HUDEP-2 (cell line): ENCODE data around the gene DNAJB1.

Experiments used
- DNase-seq, 76 experiments: peaks; one replicate each; lab custom pipeline; 2025; ENCODE audit not compliant: unreplicated experiment in 76 of 76; lab: John Stamatoyannopoulos, UW

The DNAJB1 gene

GRCh38 chr19:14502334-14503092 lies 15.7 kb downstream of the DNAJB1 start:
- no peak for DNase-seq

GRCh38 chr19:14497228-14497921 lies 20.8 kb downstream of the DNAJB1 start:
- no peak for DNase-seq

- DNase-seq = no peak
Measured at GRCh38 chr19:14496834-14497227, 21.4 kb downstream of the DNAJB1 start.

GRCh38 chr19:14496029-14496833 lies 22.0 kb downstream of the DNAJB1 start, which contains the start of gene GIPC1:
GIPC1 (minus strand) TSS chr19:14496127; CDS start chr19:14482976, 13,151 bp downstream.
- DNase-seq = peak; percentile 52 to 99 (median 93)

DNA sequence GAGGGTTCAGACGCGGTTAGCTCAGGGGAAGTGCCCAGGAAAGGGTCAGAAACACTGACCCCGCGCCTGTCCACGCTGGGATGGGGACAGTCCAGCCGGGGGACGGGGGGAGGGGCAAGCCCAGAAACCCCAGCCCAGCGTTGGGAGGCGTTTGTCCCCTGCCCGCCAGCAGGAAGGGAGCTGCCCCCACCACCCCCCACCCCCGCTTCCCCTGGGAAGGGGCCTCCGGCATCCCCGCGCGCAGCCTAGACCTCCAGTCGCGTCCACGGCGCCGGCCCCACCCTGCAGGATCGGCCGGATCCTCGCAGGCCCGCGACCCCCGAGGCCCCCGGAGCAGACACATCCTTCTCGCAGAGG lies 22.5 kb downstream of the DNAJB1 start:
- DNase-seq = no peak

- DNase-seq = no peak
Measured at GRCh38 chr19:14494910-14495671, 23.1 kb downstream of the DNAJB1 start.

GRCh38 chr19:14494411-14494810 lies 23.8 kb downstream of the DNAJB1 start:
- DNase-seq = no peak

GRCh38 chr19:14492756-14493337 lies 25.4 kb downstream of the DNAJB1 start:
- no peak for DNase-seq

DNA sequence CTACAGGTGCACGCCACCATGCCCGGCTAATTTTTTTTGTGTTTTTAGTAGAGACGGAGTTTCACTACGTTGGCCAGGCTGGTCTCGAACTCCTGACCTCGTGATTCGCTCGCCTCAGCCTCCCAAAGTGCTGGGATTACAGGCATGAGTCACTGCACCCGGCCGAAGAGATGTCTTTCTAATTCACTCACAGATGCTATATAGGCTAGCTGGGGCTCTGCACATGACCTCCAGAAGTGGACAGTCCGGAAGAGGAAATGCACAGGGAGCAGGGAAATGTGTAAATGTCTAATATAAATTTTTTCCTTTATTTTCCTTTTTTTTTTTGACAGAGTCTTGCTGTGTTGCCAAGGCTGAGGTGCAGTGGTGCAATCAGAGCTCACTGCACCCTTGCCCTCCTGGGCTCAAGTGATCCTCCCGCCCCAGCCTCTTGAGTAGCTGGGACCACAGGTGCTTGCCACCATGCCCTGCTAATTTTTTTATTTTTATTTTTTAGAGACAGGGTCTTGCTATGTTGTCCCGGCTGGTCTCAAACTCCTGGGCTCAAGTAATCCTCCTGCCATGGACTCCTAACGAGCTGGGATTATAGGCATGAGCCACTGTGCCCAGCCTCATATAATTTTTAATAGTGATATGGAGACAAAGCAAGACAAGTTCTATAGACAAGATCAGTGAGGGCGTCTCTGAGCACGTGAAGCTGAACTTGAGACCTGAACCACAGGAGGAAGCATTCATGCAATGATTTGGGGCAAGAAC lies 30.6 kb downstream of the DNAJB1 start:
- DNase-seq = no peak

DNA sequence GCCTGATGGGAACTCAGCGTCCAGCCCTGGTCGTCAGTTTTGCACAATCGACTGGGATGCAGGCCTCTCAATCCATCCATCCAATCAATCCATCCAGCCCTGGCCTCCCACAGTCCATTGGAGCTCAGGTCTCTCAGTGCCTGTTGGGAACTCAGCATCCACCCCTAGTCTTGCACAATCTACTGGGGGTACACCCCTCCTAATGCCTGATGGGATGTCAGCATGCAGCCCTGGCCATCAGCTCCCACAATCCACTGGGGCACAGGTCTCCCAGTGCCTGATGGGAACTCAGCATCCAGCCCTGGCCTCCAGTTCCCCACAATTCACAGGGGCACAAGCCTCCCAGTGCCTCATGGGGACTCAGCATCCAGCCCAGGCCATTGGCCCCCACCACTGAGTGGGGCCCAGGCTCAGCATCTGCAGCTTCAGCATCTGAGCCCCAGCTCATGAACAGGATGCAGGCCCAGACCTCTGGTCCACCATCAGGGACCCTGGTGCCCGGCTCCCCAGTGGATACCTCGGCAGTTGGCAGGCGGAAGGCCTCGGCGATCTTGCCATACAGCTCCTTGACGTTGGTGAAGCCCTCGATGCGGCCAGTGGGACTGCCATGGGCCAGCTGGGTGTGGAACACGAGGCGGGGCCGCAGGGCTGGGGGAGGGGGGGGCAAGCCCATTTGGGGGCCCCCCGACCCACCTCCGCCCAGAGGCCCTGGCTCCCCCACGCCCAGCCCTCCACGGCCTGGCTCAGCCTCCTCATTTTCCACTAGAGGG lies 35.8 kb downstream of the DNAJB1 start:
- no peak for DNase-seq

DNA sequence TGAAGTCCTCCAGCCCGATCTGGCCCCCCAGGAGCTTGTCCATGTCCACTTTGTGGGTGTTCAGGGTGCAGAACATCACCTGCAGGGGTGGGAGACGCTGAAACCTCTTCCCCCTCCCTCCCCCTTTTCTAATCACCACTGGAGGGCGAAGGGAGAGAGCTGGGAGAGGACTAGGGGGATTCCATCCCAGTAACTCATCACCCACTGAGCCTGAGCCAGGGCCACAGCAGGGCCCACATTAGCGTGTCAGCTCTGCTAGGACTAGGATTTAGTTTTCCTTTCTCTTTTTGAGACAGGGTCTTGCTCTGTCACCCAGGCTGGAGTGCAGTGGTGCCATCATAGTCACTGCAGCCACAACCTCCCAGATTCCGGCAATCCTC lies 37.5 kb downstream of the DNAJB1 start:
- no peak for DNase-seq

- peak in 53 of 76 experiments; percentile 4 to 69 (median 41) for DNase-seq
Measured at GRCh38 chr19:14479975-14480699, 38.1 kb downstream of the DNAJB1 start.

DNA sequence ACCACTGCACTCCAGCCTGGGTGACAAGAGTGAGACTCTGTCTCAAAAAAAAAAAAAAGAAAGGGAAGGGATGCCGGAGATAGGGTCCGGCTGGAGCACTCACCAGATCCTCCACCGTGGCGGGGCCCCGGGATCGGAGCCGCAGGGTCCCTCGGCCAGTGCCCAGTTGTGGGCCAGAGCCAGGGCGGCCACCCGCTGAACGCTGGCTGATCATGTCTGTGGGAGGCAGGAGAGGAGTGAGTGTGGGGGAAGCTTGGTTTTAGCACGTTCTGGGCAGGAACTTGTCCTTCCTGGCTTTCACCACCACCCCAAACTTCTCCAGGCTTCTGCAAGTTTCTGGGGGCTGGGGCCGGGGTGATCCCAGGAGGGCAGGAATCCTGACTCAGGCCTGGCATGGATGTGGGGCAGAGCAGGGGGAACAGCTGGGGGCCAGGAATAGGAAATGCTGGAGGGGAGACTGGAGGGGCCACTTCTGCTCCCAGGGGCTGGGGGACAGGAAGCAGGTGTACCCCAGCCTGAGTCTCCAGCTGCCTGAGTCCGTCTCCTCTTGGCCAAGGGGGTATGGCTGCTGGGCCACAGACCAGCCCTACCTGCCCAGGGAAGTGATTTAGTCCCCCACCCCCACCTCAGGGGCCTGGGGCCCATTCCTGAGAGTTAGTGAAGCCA lies 38.8 kb downstream of the DNAJB1 start:
- no peak for DNase-seq

DNA sequence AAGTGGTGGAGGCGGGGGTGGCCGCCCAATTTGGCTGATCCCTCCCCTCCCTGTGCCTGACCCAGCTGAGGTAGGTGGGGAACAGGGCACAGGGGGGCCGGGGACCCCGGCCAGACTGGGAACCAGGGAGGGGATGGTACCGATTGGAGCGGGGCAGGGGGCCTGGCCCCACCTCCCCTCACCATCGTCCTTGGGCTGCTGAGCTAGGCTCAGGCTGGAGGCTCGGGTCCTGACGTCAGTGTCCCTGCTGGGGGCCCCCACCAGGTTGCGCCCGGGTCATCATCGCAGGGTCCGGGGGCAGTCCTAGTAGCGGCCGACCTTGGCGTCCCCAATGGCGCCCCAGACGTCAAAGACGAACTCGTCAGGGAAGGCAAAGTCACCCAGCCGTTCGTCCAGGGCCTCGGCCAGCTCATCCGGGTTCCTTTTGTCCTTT lies 40.1 kb downstream of the DNAJB1 start:
- DNase-seq = no peak

DNA sequence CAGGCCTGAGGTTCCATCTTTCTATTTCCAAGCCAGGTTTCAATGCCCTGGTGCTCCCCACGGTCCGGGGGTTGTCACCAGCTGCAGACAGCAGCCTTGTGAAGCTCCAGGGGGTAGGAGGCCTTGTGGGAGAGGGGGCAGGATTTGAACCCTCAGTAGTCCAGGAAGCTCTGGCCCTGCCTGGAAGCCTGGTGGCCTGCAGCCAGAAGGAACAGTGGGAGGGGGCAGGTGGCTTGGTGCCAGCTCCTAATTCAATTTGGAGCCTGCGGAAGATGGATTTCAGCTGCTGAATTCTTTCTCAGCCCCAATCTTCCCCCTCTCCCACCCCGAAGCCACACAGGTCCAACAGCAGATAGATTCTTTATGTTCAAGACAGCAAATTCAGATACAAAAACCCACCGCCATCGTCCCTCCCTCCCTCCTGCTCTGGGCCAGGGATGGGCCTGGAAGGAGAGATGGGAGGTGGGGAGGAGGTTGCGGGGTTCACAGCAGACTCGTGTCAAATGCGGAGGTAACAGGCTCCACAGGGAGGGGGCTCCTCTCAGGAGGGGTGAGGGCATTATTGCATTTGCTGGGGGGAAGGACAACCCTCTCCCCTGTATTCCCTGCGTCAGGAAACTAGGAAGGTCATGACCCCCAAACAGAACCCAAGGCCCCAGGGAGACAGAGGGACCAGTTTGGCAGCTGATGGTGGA lies 40.6 kb downstream of the DNAJB1 start:
- DNase-seq = no peak

DNA sequence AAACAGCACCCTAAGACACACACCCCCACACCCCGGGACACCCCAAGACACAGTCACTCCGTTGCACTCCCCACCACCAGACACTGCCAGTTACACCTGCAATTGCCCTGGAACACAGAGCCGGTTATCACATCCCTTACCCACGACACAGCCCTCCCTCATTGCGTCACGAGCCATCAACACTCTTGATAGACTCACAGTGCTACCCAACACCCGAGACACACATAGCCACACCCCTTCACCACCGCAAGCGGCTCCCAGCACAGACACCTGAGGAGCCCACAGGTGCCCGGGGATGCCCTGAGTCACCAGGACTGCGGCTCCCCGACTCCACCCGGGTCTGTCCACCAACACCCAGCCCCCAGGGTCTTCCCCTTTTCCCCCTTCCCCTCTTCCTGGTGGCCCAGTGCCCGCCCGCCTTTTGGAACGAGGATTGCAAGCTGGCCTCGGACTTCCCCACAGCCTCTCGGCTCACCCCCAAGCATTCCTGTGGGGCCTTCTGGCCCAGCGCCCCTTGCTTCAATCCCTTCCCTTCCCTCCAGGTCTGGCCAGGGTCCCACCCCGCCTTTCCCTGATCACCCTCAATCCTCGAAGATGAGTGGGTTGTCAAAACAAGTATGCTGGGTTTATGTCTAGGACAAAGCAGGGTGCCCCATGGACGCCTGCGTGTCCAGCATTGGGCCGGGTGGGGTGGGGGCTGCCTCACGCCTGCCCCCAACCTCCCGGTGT lies 41.4 kb downstream of the DNAJB1 start:
- DNase-seq = peak in 53 of 76 experiments; percentile 12 to 78 (median 48)
